Measurements from ENCODE around the gene CCBE1.
"Not testable (repeated sequence)": the region's sequence is repeated elsewhere in the genome, so short reads cannot be mapped to it uniquely, and the experiment has no call there.

Gene CCBE1

GRCh38 chr18:59675346-59675745 lies 21.9 kb downstream of the CCBE1 start:
- no peak for DNase-seq

GRCh38 chr18:59674903-59675270 lies 22.3 kb downstream of the CCBE1 start:
- DNase-seq: no peak

- no peak for DNase-seq
These were observed 22.9 kb downstream of the CCBE1 start for GRCh38 chr18:59674186-59674902.

GRCh38 chr18:59672235-59672711 lies 24.9 kb downstream of the CCBE1 start:
- no peak for DNase-seq

- DNase-seq: no peak
These were observed 25.7 kb downstream of the CCBE1 start for GRCh38 chr18:59671551-59671950.

- DNase-seq: no peak
These were observed 27.2 kb downstream of the CCBE1 start for GRCh38 chr18:59669872-59670657.

GRCh38 chr18:59667488-59667887 lies 29.7 kb downstream of the CCBE1 start:
- DNase-seq: no peak

GRCh38 chr18:59666007-59666402 lies 31.2 kb downstream of the CCBE1 start:
- not testable (repeated sequence) for DNase-seq

- no peak for DNase-seq
These were observed 31.9 kb downstream of the CCBE1 start for GRCh38 chr18:59665057-59666006.

GRCh38 chr18:59664329-59664728 lies 32.9 kb downstream of the CCBE1 start:
- no peak for DNase-seq

- no peak for DNase-seq
These were observed 34.1 kb downstream of the CCBE1 start for GRCh38 chr18:59663096-59663495.

GRCh38 chr18:59661891-59662701 lies 35.1 kb downstream of the CCBE1 start:
- DNase-seq: no peak

GRCh38 chr18:59660786-59661743 lies 36.2 kb downstream of the CCBE1 start:
- DNase-seq: no peak

- DNase-seq: no peak
These were observed 36.9 kb downstream of the CCBE1 start for GRCh38 chr18:59660366-59660765.

GRCh38 chr18:59659508-59660170 lies 37.6 kb downstream of the CCBE1 start:
- no peak for DNase-seq

GRCh38 chr18:59658941-59659340 lies 38.3 kb downstream of the CCBE1 start:
- no peak for DNase-seq

- DNase-seq: no peak
These were observed 40.2 kb downstream of the CCBE1 start for GRCh38 chr18:59657012-59657411.

- no peak for DNase-seq
These were observed 40.8 kb downstream of the CCBE1 start for GRCh38 chr18:59656373-59656887.

- no peak for DNase-seq
These were observed 41.5 kb downstream of the CCBE1 start for GRCh38 chr18:59655676-59656075.

- no peak for DNase-seq
These were observed 46.2 kb downstream of the CCBE1 start for GRCh38 chr18:59651071-59651470.
